Activated CD4-positive, alpha-beta T cell treated with anti-CD3 and anti-CD28 coated beads, Interleukin-10, Interleukin-2, amounts not matched to agents 100 ng/mL and 50 ng/mL, durations not matched to agents 16 hours and 8 hours (primary cell): ENCODE data around the gene HEPACAM.
A peak's percentile ranks its signal among the peaks of the same experiment; 100 is the strongest.
"Not testable (repeated sequence)": the region's sequence is repeated elsewhere in the genome, so short reads cannot be mapped to it uniquely, and the experiment has no call there.

Experiments
- DNase-seq: peaks from one replicate; pipeline ENCODE4 v3.0.0-alpha.2; 2020

Gene HEPACAM

GRCh38 chr11:124935548-124936514, at the start of gene HEPACAM:
Gene HEPACAM (minus strand): TSS chr11:124936047. CDS start chr11:124936006, 41 bp downstream.
- DNase-seq = no peak

GRCh38 chr11:124984512-124984854, 48.6 kb upstream of the HEPACAM start:
- DNase-seq = no peak

- DNase-seq = no peak
Observed at GRCh38 chr11:124983674-124984511, 48.0 kb upstream of the HEPACAM start.

GRCh38 chr11:124982043-124982442, 46.2 kb upstream of the HEPACAM start:
- no peak for DNase-seq

GRCh38 chr11:124978316-124978715, 42.5 kb upstream of the HEPACAM start:
- DNase-seq = no peak

GRCh38 chr11:124977006-124977405, 41.2 kb upstream of the HEPACAM start:
- no peak for DNase-seq

GRCh38 chr11:124976531-124976930, 40.7 kb upstream of the HEPACAM start:
- no peak for DNase-seq

- DNase-seq = no peak
Observed at GRCh38 chr11:124971810-124972209, 36.0 kb upstream of the HEPACAM start.

- no peak for DNase-seq
Observed at GRCh38 chr11:124970925-124971324, 35.1 kb upstream of the HEPACAM start.

GRCh38 chr11:124968197-124968596, 32.4 kb upstream of the HEPACAM start:
- DNase-seq = not testable (repeated sequence)

- DNase-seq = peak; percentile 71
Observed at GRCh38 chr11:124961972-124962609, 26.2 kb upstream of the HEPACAM start.

- no peak for DNase-seq
Observed at GRCh38 chr11:124955035-124955434, 19.2 kb upstream of the HEPACAM start.

- DNase-seq = no peak
Observed at GRCh38 chr11:124954590-124954955, 18.7 kb upstream of the HEPACAM start.

- DNase-seq = peak; percentile 98
Observed at GRCh38 chr11:124953753-124954589, 18.1 kb upstream of the HEPACAM start, which contains the start of gene CCDC15. Gene CCDC15 (plus strand): TSS chr11:124954202. CDS start chr11:124954733, 531 bp downstream.

GRCh38 chr11:124951341-124951740, 15.5 kb upstream of the HEPACAM start:
- no peak for DNase-seq

- peak; percentile 23 for DNase-seq
Observed at GRCh38 chr11:124950601-124951330, 14.9 kb upstream of the HEPACAM start.

GRCh38 chr11:124946735-124947141, 10.9 kb upstream of the HEPACAM start:
- DNase-seq = no peak

GRCh38 chr11:124945826-124946225, 10.0 kb upstream of the HEPACAM start:
- no peak for DNase-seq

- DNase-seq = no peak
Observed at GRCh38 chr11:124944565-124944964, 8.7 kb upstream of the HEPACAM start.

GRCh38 chr11:124943741-124944140, 7.9 kb upstream of the HEPACAM start:
- no peak for DNase-seq

GRCh38 chr11:124943254-124943616, 7.4 kb upstream of the HEPACAM start:
- DNase-seq = no peak
